Right lobe of liver (tissue), 6 donors: ENCODE data around the gene SMIM3. TPM values are rescaled to one million over a fixed set of nuclear protein-coding genes. Genes with fewer than 3 reads are reported as not detected.

Experiments
- ATAC-seq, 4 donors: fragments of 200-7000 bp; cut with Tn5 transposase; one replicate each; pipeline ENCODE4 v1.9.1; 2020; ENCODE audit warnings: mild to moderate bottlenecking in 4 of 4, moderate library complexity in 4 of 4
- DNase-seq, 3 donors: peaks; one replicate each; pipeline ENCODE4 v3.0.0-alpha.2; 2020
- H3K27ac ChIP-seq, 3 donors: fragments of 200-600 bp; one replicate each; pipeline ENCODE4 v1.8.0; 2022
- H3K27me3 ChIP-seq, 2 donors: fragments of 200-600 bp; one replicate each; pipeline ENCODE4 v1.8.0; 2022
- H3K36me3 ChIP-seq, 4 donors: fragments of 200-600 bp; sonication (generic) in 1 of 4; one replicate each; pipeline versions ENCODE4 v1.5.1 to v1.8.0; 2017 to 2022; ENCODE audit warnings: control low read depth in 1 of 4
- H3K4me1 ChIP-seq, 4 donors: fragments of 200-600 bp; sonication (generic) in 1 of 4; one replicate each; pipeline versions ENCODE4 v1.5.1 to v1.8.0; 2017 to 2022; ENCODE audit warnings: control low read depth in 1 of 4
- H3K4me3 ChIP-seq, 3 donors: fragments of 200-600 bp; one replicate each; pipeline ENCODE4 v1.8.0; 2022
- H3K9me3 ChIP-seq, 4 donors: fragments of 200-600 bp; sonication (generic) in 1 of 4; one replicate each; pipeline versions ENCODE4 v1.5.1 to v1.8.0; 2017 to 2022; ENCODE audit warnings: control low read depth in 1 of 4
- POLR2A ChIP-seq: fragments of 450-650 bp; IDR thresholded peaks from one replicate; pipeline ENCODE4 v1.6.1; 2017; ENCODE audit warnings: antibody characterized with exemption, mild to moderate bottlenecking
- WGBS: methylation state at CpG from one replicate; pipeline ENCODE4 v1.1.6; 2018; ENCODE audit warnings: low coverage, low lambda C conversion rate; ENCODE audit not compliant: insufficient coverage; ENCODE audit errors: missing lambda C conversion rate; 5-methylcytosine and 5-hydroxymethylcytosine counted together
- intact Hi-C, 2 donors: fragments of 100-400 bp; cut with DNase I; formaldehyde crosslinking; loops; one replicate each; pipeline versions ENCODE4 v1.11.2 to v1.14.1; 2022
- total RNA-seq, 6 experiments: library from RNA; depleted of rRNA in 2 of 6; stranded (reverse); fragments of >200 nt in 2 of 6; fragmentation: NEBNext Ultra II Directional in 3 of 6; extraction: Animal tissue kit (Norgen Biotek cat#: 25700) in 3 of 6; gene quantifications; one replicate each; pipeline versions ENCODE4 v1.1.0 to v1.2.4, GENCODE V29; 2016 to 2023
- TF ChIP-seq, protein P1 (sequence below), 4 donors: fragments of 200-600 bp in 3 of 4; fragments of 450-650 bp in 1 of 4; IDR thresholded peaks; one replicate each; pipeline versions ENCODE4 v1.5.1 to v1.8.0; 2016 to 2022; ENCODE audit warnings: antibody characterized with exemption in 4 of 4, mild to moderate bottlenecking in 2 of 4
- donor health status: DM: no; HTN: yes; CAD: no.
- donor health status: DM: no; HTN: no; CAD: no.
- donor health status: DM: no; HTN: no; CAD: no.
- donor health status: DM: no; HTN: yes; CAD: no.
- donor health status: DM: no; HTN: yes; CAD: no.

The SMIM3 gene
- total RNA-seq, 6 experiments from 2014 or later, result 1.3 to 8.7 (median 3.6) TPM

- intact Hi-C loops, result no loop called here
- Histone ChIP-seq H3K36me3 (peaks cover 0 to 55% (median 24%) of the 10 kb centered on the region in 4 donors), H3K27ac (no peak overlapping the region), H3K4me1 (peaks cover 0 to 10% (median 0%) of the 10 kb centered on the region in 4 donors), H3K27me3 (no peaks in the 10 kb centered on the region), H3K4me3 (no peak overlapping the region), H3K9me3 (no peaks in the 10 kb centered on the region)
- TF ChIP-seq, protein P1, sequence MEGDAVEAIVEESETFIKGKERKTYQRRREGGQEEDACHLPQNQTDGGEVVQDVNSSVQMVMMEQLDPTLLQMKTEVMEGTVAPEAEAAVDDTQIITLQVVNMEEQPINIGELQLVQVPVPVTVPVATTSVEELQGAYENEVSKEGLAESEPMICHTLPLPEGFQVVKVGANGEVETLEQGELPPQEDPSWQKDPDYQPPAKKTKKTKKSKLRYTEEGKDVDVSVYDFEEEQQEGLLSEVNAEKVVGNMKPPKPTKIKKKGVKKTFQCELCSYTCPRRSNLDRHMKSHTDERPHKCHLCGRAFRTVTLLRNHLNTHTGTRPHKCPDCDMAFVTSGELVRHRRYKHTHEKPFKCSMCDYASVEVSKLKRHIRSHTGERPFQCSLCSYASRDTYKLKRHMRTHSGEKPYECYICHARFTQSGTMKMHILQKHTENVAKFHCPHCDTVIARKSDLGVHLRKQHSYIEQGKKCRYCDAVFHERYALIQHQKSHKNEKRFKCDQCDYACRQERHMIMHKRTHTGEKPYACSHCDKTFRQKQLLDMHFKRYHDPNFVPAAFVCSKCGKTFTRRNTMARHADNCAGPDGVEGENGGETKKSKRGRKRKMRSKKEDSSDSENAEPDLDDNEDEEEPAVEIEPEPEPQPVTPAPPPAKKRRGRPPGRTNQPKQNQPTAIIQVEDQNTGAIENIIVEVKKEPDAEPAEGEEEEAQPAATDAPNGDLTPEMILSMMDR (IDR thresholded peaks at IDR 0.05), result no peak
- TF ChIP-seq POLR2A, result no peak
- DNase-seq, result no peak
- WGBS, result 57% methylated on average over 3 of the region's 3 CpGs
- no peak for ATAC-seq
These were observed 27.3 kb upstream of the SMIM3 start for GRCh38 chr5:150751096-150751891.

DNA sequence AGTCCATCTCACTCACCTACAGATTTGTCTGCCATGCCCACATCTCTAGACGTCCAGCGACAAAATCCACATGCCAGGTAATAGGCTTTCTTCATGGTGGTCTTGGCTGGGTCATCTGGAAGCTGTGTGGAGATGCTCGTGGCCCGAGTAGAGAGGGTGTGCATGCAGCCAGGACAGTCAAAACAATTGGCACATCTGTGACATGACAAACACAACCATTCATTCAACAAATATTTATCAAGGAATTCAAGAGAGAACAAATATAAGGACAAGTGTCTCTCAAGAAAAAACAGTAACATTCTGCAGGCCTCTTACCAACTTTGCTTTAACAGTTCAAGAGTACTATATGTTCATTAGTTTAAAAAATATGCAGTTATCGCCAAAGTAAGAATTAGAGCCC is 25.1 kb upstream of the SMIM3 start:
- peaks cover 0 to 23% (median 5%) of the 10 kb centered on the region in 4 donors for H3K4me1 ChIP-seq

DNA sequence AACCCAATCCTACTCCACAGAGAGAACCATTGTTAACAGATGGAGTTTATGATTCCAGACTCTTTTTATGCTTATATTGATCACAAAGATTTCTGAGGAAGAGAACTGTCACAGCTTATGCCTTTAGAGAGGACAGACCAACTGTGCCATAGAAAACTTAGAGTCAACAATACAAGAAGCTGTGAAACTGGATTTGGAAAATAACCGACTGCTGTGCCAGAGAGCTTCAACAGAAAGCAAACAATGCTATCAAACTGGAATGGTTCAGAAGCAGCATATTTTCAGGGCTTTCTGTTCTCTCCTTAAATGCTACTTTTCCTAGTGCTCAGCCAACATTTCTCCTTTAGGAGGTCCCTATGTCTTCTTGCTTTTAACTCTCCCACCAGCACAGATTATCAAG is 24.7 kb upstream of the SMIM3 start:
- Histone ChIP-seq H3K9me3 (no peaks in the 10 kb centered on the region), H3K27ac (no peak overlapping the region), H3K27me3 (no peaks in the 10 kb centered on the region), H3K4me3 (no peak overlapping the region), H3K4me1 (peaks cover 0 to 23% (median 5%) of the 10 kb centered on the region in 4 donors), H3K36me3 (peaks cover 0 to 55% (median 24%) of the 10 kb centered on the region in 4 donors)
- WGBS, result 17% methylated on average over 1 of the region's 1 CpG
- intact Hi-C loops, result no loop called here
- ATAC-seq (no peak), DNase-seq (no peak)
- no peak for TF ChIP-seq POLR2A
- TF ChIP-seq, protein P1 (IDR thresholded peaks at IDR 0.05), result no peak

More for the DNA sequence above, 25.1 kb upstream of the SMIM3 start:
- DNase-seq, result no peak
- WGBS, result 70% methylated on average over 4 of the region's 5 CpGs
- intact Hi-C loops, result no loop called here
- no peak for ATAC-seq
- TF ChIP-seq POLR2A, result no peak
- TF ChIP-seq, protein P1 (IDR thresholded peaks at IDR 0.05), result no peak
- Histone ChIP-seq H3K36me3 (peaks cover 0 to 55% (median 24%) of the 10 kb centered on the region in 4 donors), H3K27ac (no peak overlapping the region), H3K27me3 (no peaks in the 10 kb centered on the region), H3K4me3 (no peak overlapping the region), H3K9me3 (no peaks in the 10 kb centered on the region)

- H3K36me3 ChIP-seq, result peaks cover 0 to 35% (median 22%) of the 10 kb centered on the region in 4 donors
- no peak for DNase-seq
- H3K27me3 ChIP-seq, result no peaks in the 10 kb centered on the region
- no peak for ATAC-seq
- H3K27ac ChIP-seq, result peak overlapping the region in 1 of 3 donors; percentile 98
- TF ChIP-seq, protein P1 (IDR thresholded peaks at IDR 0.05), result no peak
- TF ChIP-seq POLR2A, result no peak
- peak overlapping the region in 1 of 3 donors; percentile 77 for H3K4me3 ChIP-seq
- intact Hi-C loops, result no loop called here
- 100% methylated on average over 1 of the region's 1 CpG for WGBS
- H3K9me3 ChIP-seq, result no peaks in the 10 kb centered on the region
- peaks cover 0 to 23% (median 5%) of the 10 kb centered on the region in 4 donors for H3K4me1 ChIP-seq
These were observed 21.4 kb upstream of the SMIM3 start for GRCh38 chr5:150757087-150757649.
